ENCODE measurements around the gene SH3RF3.
A peak's percentile ranks its signal among the peaks of the same experiment; 100 is the strongest.

Gene SH3RF3

GRCh38 chr2:109489296-109489695, 360.3 kb downstream of the SH3RF3 start:
- no peak for DNase-seq

- no peak for DNase-seq
Measured at GRCh38 chr2:109493176-109493935, 364.4 kb downstream of the SH3RF3 start.

- DNase-seq = no peak
Measured at GRCh38 chr2:109494351-109494750, 365.3 kb downstream of the SH3RF3 start.

GRCh38 chr2:109497463-109497862, 368.5 kb downstream of the SH3RF3 start:
- no peak for DNase-seq

GRCh38 chr2:109497911-109498870, 369.2 kb downstream of the SH3RF3 start:
- no peak for DNase-seq

GRCh38 chr2:109498906-109499305, 369.9 kb downstream of the SH3RF3 start:
- DNase-seq = no peak

- DNase-seq = peak; percentile 10
Measured at GRCh38 chr2:109499566-109499965, 370.6 kb downstream of the SH3RF3 start.

GRCh38 chr2:109500910-109501309, 371.9 kb downstream of the SH3RF3 start:
- no peak for DNase-seq

- no peak for DNase-seq
Measured at GRCh38 chr2:109501461-109501860, 372.5 kb downstream of the SH3RF3 start.

- DNase-seq = no peak
Measured at GRCh38 chr2:109503191-109503590, 374.2 kb downstream of the SH3RF3 start.

GRCh38 chr2:109507217-109507616, 378.2 kb downstream of the SH3RF3 start:
- DNase-seq = peak; percentile 86

GRCh38 chr2:109507828-109508227, 378.8 kb downstream of the SH3RF3 start:
- DNase-seq = no peak

GRCh38 chr2:109508556-109508955, 379.6 kb downstream of the SH3RF3 start:
- DNase-seq = no peak

- DNase-seq = peak; percentile 65
Measured at GRCh38 chr2:109510136-109511028, 381.4 kb downstream of the SH3RF3 start.

- DNase-seq = no peak
Measured at GRCh38 chr2:109511168-109511567, 382.2 kb downstream of the SH3RF3 start.

- DNase-seq = no peak
Measured at GRCh38 chr2:109512076-109512475, 383.1 kb downstream of the SH3RF3 start.

GRCh38 chr2:109513230-109513629, 384.2 kb downstream of the SH3RF3 start:
- DNase-seq = no peak

- DNase-seq = no peak
Measured at GRCh38 chr2:109513749-109514588, 385.0 kb downstream of the SH3RF3 start.

- no peak for DNase-seq
Measured at GRCh38 chr2:109514857-109515256, 385.9 kb downstream of the SH3RF3 start.

- peak; percentile 18 for DNase-seq
Measured at GRCh38 chr2:109516445-109517117, 387.6 kb downstream of the SH3RF3 start.
